HAP-1 (cell line): ENCODE measurements around the gene PLTP.
A peak's percentile ranks its signal among the peaks of the same experiment; 100 is the strongest.

Source experiments
- DNase-seq, 2 experiments: peaks; one replicate each; pipeline ENCODE4 v3.0.0-alpha.2; 2016 to 2020; ENCODE audit warnings: low spot score in 2 of 2
- H3K27me3 ChIP-seq: fragments of 250-450 bp; sonication (Bioruptor Pico); 2 replicates; pipeline ENCODE4 v1.5.1; 2020; ENCODE audit warnings: low read depth, mild to moderate bottlenecking, moderate library complexity
- H3K36me3 ChIP-seq: fragments of 250-450 bp; sonication (Bioruptor Pico); replicated peaks from 2 replicates; pipeline ENCODE4 v1.5.1; 2020; ENCODE audit warnings: mild to moderate bottlenecking
- H3K4me1 ChIP-seq: fragments of 250-450 bp; sonication (Bioruptor Pico); 2 replicates; pipeline ENCODE4 v1.5.1; 2020; ENCODE audit warnings: mild to moderate bottlenecking
- H3K4me3 ChIP-seq: fragments of 250-450 bp; sonication (Bioruptor Pico); 2 replicates; pipeline ENCODE4 v1.5.1; 2020; ENCODE audit warnings: mild to moderate bottlenecking, moderate library complexity
- H3K9me3 ChIP-seq: fragments of 250-450 bp; sonication (Bioruptor Pico); 2 replicates; pipeline ENCODE4 v1.5.1; 2020; ENCODE audit warnings: mild to moderate bottlenecking, moderate library complexity
- in situ Hi-C: fragments of 300-500 bp; cut with MboI; formaldehyde crosslinking; loops from 3 replicates; pipeline ENCODE4 v1.14.3; 2020; ENCODE audit warnings: low sequenced_read_pairs, inconsistent platforms, mixed read lengths

Gene PLTP

DNA sequence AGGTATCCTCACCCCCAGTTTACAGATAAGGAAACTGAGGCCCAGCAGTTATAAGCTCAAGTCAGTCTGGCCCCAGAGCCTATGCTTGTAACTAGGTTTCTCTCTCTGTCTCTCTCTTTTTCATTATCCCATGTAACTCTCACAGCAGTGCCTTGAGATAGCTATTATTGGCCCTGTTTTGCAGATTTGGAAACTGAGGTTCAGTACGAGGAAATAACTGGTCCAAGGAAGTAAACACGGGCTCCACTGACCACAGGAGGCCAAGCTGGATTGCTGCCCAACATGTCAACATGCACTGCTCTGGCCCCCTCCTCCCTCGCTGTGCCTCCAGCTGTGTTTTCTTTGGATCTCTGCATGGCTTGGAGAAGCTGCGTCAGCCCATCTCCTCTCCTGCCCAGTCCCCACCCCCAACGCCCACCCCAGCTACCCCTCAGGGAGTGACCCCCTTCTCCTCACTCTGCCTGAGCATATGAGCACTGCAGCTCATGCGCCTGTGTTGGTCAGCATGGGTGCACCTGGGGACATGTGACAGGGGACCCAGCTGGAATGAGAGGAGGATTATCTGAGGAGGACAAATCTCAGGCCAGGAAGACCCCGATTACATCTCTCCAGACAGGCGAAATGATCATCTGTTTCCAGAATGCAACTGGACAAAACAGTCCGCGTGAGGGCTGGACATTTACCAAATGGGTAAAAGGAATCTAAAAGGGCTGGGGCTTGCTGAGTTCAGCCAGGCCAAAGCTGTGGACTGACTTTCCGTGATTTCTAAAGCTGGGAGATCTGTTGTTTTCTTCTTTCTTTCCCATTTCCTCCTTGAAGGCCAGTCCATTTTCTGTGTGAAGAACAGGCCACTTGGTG lies 7.8 kb upstream of the PLTP start:
- Histone ChIP-seq H3K27me3 (no peaks in the 10 kb centered on the region), H3K9me3 (no peaks in the 10 kb centered on the region), H3K36me3 (no peaks in the 10 kb centered on the region), H3K4me1 (no peaks in the 10 kb centered on the region), H3K4me3 (no peak overlapping the region)
- in situ Hi-C loops, result no loop called here
- DNase-seq, result no peak

DNA sequence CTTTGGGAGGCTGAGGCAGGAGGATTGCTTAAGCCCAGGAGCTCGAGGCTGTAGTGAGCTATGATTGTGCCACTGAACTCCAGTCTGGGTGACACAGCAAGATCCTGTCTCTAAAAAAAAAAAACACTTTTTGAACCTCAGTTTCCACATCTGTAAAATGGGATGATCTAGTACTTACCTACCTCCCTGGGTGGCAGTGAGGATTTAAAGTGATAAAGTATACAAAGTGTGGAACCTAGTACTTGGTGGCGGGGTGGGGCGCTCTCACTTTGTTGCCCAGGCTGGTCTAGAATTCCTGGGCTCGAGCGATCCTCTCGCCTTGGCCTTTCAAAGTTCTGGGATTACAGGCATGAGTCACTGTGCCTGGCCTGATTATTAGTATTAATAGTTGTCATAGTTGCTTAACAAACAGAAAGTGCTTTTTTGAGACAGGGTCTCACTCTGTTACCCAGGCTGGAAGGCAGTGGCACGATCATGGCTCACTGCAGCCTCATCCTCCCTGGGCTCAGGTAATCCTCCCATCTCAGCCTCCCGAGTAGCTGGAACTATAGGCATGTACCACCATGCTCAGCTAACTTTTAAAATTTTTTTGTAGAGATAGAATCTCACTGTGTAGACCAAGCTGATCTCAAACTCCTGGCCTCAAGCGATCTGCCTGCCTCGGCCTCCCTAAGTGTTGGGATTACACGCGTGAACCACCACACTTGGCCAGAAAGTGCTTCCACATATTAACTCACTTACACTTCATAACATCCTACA lies 7.0 kb upstream of the PLTP start:
- in situ Hi-C loops, result no loop called here
- Histone ChIP-seq H3K27me3 (no peaks in the 10 kb centered on the region), H3K4me3 (no peak overlapping the region), H3K36me3 (no peaks in the 10 kb centered on the region), H3K4me1 (no peaks in the 10 kb centered on the region), H3K9me3 (no peaks in the 10 kb centered on the region)
- no peak for DNase-seq

DNA sequence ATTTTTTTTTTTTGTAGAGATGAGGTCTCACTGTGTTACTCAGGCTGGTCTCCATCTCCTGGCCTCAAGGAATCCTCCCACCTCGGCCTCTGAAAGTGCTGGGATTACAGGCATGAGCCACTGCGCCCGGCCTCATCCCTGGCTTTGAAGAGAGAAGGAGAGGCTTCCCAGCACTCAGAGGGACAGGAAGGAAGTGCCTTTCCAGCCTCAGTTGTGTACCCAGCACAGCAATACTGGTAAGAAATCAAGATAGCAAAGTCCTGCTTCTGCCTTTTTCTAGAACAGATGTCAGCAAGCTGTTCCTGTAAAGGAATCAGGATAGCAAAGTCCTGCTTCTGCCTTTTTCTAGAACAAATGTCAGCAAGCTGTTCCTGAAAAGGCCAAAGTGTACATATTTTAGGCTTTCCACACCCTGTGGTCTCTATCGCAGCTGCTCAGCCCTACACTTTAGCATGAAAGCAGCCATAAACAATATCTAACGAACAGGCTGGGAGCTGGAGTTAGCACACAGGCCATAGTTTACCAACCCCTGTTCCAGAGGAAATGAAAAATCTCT lies 6.3 kb upstream of the PLTP start:
- no peak for DNase-seq
- in situ Hi-C loops, result no loop called here
- H3K36me3 ChIP-seq, result no peaks in the 10 kb centered on the region
- no peaks in the 10 kb centered on the region for H3K9me3 ChIP-seq
- no peak overlapping the region for H3K4me3 ChIP-seq
- H3K4me1 ChIP-seq, result no peaks in the 10 kb centered on the region
- H3K27me3 ChIP-seq, result no peaks in the 10 kb centered on the region

DNA sequence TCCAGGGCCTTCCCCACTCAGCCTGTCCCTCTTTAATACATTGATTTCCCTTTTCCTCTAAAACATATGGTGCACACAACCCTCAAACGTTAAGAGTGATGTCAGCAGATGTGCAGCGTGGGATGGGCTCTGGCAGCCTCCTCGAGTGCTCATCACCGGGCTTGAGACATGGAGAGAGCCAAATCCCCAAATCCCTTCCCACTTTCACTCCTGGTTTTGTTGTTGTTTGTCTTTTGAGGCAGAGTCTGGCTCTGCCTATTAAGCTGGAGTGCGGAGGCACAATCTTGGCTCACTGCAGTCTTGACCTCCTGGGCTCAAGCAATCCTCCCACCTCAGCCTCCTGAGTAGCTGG lies 5.8 kb upstream of the PLTP start:
- Histone ChIP-seq H3K36me3 (no peaks in the 10 kb centered on the region), H3K9me3 (no peaks in the 10 kb centered on the region)

DNA sequence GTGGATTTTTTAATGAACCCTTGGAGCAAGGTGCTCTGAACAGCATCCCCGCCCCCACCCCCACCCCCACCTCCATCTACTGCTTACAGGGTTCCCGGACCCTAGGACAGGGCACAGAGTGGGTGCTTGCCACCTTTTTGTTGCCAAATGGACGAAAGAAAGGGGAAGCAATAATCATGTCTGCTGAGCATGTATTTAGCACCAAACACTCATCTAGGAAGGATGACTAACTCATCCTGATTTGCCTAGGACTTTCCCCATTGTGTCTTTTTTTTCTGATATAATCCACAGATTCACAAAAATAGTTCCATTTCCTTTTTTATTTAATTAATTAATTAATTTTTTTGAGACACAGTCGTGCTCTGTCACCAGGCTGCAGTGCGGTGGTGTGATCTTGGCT lies 1.2 kb upstream of the PLTP start:
- Histone ChIP-seq H3K27me3 (no peaks in the 10 kb centered on the region), H3K36me3 (peaks cover 15% of the 10 kb centered on the region), H3K9me3 (no peaks in the 10 kb centered on the region), H3K4me1 (peaks cover 6% of the 10 kb centered on the region), H3K4me3 (no peak overlapping the region)
- in situ Hi-C loops, result no loop called here
- DNase-seq, result no peak

More for the DNA sequence above, 5.8 kb upstream of the PLTP start:
- Histone ChIP-seq H3K4me1 (no peaks in the 10 kb centered on the region), H3K4me3 (no peak overlapping the region), H3K27me3 (no peaks in the 10 kb centered on the region)
- in situ Hi-C loops, result no loop called here
- no peak for DNase-seq

DNA sequence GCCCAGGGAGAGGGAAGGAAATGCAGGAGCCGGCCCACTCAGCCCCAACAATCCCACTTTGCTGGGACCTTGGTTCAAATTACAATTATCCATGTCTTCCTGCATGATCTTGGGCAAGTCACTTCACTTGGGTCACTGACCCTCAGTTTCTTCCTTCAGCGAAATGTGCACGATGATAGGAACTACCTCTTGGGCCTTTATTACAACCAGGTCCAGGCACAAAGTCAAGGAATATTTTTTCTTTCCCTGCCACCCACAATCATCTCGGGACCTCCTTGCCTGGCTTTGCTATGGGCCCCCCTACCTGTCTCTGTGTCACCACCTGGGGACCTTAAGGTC lies 358 bp upstream of the PLTP start:
- Histone ChIP-seq H3K4me1 (peaks cover 6% of the 10 kb centered on the region), H3K36me3 (peaks cover 23% of the 10 kb centered on the region), H3K4me3 (peak overlapping the region; percentile 45), H3K9me3 (no peaks in the 10 kb centered on the region), H3K27me3 (no peaks in the 10 kb centered on the region)
- no peak for DNase-seq
- in situ Hi-C loops, result no loop called here

DNA sequence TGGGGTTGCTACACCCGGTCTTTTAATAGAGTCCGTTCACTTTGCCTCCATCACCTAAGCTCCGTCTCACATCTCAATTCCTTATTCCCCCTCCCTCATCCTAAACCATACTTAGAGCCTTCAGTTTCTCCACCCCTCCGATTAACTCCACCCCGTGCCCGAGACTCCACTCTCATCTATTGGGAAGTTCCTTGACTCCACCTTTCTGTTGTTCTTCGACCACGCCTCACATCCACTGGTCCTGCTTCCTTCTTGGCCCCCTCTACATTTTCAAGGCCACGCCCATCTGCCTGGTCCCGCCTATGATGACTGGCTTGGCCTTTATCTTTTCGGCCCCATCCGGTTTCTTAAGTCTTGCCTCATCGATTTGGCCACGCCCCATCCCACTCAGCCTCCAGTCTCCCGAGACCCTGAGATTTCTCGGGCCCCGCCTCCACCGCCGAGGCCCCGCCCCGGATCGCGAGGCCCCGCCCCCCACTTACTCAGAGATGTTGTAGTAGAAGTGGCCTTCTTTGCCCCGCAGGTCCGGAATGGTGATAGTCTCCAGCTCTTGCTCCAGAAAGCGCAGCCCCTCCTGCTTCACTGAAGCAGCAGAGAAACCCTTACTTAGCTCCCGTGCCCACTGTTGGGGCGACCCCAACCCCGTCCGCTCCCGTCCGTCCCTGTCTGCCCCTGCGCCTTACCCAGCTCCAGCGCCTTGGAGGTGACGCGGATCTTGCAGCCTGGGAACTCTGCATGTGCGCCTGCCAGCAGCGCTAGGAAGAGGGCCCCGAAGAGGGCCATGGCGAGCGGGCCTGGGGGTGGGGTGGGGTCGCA lies 1.1 kb downstream of the PLTP start:
- in situ Hi-C loops, result no loop called here
- Histone ChIP-seq H3K27me3 (no peaks in the 10 kb centered on the region), H3K4me3 (peak overlapping the region; percentile 45), H3K36me3 (peaks cover 27% of the 10 kb centered on the region), H3K9me3 (no peaks in the 10 kb centered on the region), H3K4me1 (peaks cover 9% of the 10 kb centered on the region)
- peak; percentile 100 for DNase-seq

DNA sequence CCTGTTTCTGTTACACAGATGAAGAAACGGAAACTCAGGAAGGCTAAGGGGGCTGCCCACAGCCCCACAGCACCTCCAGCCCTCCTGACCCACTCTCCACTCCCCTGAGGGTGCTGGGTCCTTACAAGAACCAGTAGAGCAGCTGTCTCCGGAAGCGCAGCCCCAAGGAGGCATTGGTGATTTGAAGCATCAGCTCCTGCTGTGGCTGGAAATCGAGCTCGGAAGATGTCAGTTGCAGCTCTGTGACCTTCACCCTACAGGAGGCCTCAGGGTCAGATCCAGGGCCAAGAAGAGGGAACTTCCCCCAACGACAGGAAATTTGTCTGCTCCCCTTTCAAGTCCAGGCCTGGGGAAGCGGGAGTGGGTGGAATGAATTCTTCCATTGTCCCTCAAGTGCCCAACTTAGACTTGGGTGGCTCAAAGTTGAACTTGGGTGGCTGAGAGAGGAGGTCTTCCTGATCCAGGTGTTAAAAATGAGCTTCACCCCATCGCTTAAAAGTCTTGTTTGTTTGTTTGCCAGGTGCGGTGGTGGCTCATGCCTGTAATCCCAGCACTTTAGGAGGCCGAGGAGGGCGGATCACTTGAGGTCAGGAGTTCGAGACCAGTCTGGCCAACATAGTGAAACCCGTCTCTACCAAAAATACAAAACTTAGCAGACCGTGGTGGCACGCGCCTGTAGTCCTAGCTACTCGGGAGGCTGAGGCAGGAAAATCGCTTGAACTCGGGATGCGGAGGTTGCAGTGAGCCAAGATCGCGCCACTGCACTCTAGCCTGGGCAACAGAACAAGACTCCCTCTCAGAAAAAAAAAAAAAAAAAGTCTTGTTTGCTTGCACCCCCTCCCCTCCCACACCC lies 1.9 kb downstream of the PLTP start:
- Histone ChIP-seq H3K9me3 (no peaks in the 10 kb centered on the region), H3K27me3 (no peaks in the 10 kb centered on the region), H3K36me3 (peaks cover 27% of the 10 kb centered on the region), H3K4me1 (peaks cover 17% of the 10 kb centered on the region), H3K4me3 (no peak overlapping the region)
- in situ Hi-C loops, result no loop called here
- DNase-seq, result no peak

DNA sequence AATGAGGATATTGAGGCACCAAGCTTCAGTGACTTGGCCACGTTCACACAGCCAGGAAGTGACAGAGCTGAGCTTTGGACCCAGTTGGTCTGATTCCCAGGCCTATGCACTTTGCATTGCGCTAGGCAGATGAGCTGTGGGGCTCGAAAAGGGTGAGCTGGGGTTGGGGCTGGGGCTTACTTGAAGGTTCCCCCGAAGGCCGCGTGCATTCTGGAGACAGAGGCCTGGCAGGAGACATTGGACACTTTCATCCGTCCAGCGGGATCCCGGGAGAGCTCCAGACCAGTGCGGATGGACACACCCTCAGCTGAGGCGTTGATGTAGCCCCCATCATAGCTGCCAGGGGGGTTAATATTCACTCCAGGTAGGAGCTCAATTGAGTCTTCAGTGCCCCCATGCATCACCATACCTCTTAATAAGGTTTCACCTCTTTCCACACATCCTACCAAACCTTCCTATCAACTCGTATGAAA lies 2.6 kb downstream of the PLTP start:
- in situ Hi-C loops, result no loop called here
- H3K4me1 ChIP-seq, result peaks cover 22% of the 10 kb centered on the region

DNA sequence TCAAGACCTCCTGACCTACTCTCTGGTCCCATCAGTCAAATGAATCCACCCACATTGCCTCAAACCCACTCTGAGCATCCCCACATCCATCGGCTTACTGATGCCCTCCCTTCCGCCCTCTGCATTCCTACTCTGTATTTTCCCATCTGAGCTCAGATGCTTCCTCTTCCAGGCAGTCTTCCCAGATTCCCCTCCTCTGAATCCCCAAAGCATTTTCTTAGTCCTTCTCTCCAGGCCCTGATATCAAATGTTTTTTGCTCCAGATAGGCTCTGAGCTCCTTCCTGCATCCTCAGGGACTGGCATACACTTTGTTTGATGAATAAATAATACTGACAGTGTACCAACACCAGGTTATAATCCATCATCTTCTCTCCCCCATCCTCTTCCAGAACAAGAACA lies 3.9 kb downstream of the PLTP start:
- in situ Hi-C loops, result no loop called here
- Histone ChIP-seq H3K4me3 (no peak overlapping the region), H3K27me3 (no peaks in the 10 kb centered on the region), H3K4me1 (peaks cover 22% of the 10 kb centered on the region), H3K9me3 (no peaks in the 10 kb centered on the region), H3K36me3 (peaks cover 40% of the 10 kb centered on the region)
- no peak for DNase-seq

More for the DNA sequence above, 2.6 kb downstream of the PLTP start:
- H3K4me3 ChIP-seq, result no peak overlapping the region
- H3K9me3 ChIP-seq, result no peaks in the 10 kb centered on the region
- H3K27me3 ChIP-seq, result no peaks in the 10 kb centered on the region
- no peak for DNase-seq
- H3K36me3 ChIP-seq, result peaks cover 34% of the 10 kb centered on the region

DNA sequence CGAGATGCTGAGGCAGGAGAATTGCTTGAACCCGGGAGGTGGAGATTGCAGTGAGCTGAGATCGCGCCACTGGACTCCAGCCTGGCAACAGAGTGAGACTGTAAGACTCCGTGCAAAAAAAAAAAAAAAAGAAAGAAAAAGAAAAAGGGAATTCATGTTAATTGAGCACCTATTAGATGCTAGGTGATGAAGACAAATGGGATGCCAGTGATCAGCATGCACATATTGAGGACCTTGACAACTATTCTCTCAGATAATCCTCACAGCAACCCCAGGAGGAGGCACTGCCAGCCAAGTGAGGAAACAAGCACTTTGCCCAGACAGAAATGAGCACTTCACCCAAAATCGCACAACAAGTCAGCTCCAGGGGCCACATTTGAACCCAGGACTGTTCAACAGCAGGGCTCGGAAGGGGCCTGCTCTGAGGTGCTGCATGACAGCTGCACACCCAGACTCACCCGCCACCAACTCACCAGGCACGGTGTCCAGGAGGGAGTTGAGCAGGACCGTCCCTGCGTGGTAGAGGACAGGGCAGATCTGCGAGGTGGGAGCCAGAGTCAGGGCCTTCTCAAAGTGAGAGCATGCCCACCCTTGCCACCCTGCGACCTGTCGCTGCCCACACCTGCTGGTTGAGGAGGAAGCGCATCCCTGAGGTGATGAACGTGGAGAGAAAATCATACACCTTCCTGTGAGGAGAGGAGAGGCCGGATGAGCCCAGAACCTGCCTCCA lies 4.6 kb downstream of the PLTP start:
- H3K9me3 ChIP-seq, result no peaks in the 10 kb centered on the region
- H3K27me3 ChIP-seq, result no peaks in the 10 kb centered on the region
- H3K4me3 ChIP-seq, result no peak overlapping the region
- H3K36me3 ChIP-seq, result peaks cover 40% of the 10 kb centered on the region
- H3K4me1 ChIP-seq, result peaks cover 20% of the 10 kb centered on the region
- in situ Hi-C loops, result no loop called here
- no peak for DNase-seq

DNA sequence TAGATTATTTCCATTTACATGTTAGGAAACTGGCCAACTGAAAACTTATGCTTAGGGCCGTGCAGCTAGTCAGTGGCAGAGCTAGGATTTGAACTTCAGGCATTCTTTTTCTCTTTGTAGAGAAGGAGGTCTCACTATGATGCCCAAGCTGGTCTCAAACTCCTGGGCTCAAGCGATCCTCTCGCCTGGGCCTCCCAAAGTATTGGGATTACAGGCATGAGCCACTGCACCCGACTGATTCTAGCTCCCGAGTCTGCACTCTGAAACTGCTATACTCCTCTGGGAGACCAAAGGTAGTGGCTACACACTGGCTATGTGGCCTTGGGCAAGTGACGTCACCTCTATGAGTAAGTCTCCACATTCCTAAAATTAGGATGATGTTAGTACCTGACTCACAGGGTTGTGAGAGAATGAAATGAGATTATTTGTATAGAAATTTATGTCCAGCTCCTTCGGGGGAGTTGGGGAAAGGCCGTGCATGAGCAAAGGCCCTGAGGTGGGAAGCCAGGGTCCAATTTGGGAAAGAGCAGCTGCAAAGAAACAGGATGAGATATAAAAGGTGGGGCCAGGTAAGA lies 6.4 kb downstream of the PLTP start:
- no peaks in the 10 kb centered on the region for H3K27me3 ChIP-seq
- H3K36me3 ChIP-seq, result peaks cover 56% of the 10 kb centered on the region
- in situ Hi-C loops, result no loop called here
- peaks cover 17% of the 10 kb centered on the region for H3K4me1 ChIP-seq
- peak in 1 of 2 experiments; percentile 59 for DNase-seq
- no peaks in the 10 kb centered on the region for H3K9me3 ChIP-seq
- no peak overlapping the region for H3K4me3 ChIP-seq
